GM12878 (cell line): ENCODE measurements around the gene TMC2. TPM values are rescaled to one million over a fixed set of nuclear protein-coding genes. Genes with fewer than 3 reads are reported as not detected.
A peak's percentile ranks its signal among the peaks of the same experiment; 100 is the strongest.

ENCODE experiments used
- CREM ChIP-seq: IDR thresholded peaks from 2 replicates; pipeline ENCODE4 v1.6.1; 2014; ENCODE audit warnings: antibody characterized with exemption, low read depth
- EGR1 ChIP-seq, 2 experiments: IDR thresholded peaks; 1 replicate in 1 of 2; 2 replicates in 1 of 2; pipeline ENCODE4 v1.6.1; 2011 to 2012; ENCODE audit warnings: low read depth in 2 of 2, low read length in 2 of 2, borderline replicate concordance in 1 of 2, mild to moderate bottlenecking in 1 of 2, moderate library complexity in 1 of 2
- IRF4 ChIP-seq: IDR thresholded peaks from 2 replicates; pipeline ENCODE4 v1.6.1; 2011; ENCODE audit warnings: low read depth, low read length
- PML ChIP-seq: IDR thresholded peaks from 2 replicates; pipeline ENCODE4 v1.6.1; 2012; ENCODE audit warnings: low read length, inconsistent platforms
- RCOR1 ChIP-seq: conservative IDR thresholded peaks from 2 replicates; pipeline ENCODE4 v1.6.1; 2012; ENCODE audit warnings: low read depth, low read length, improper control_type of control experiment
- STAT3 ChIP-seq: IDR thresholded peaks from 2 replicates; pipeline ENCODE4 v1.6.1; 2011; ENCODE audit warnings: low read depth, low read length, improper control_type of control experiment
- YY1 ChIP-seq: IDR thresholded peaks from 2 replicates; pipeline ENCODE4 v1.6.1; 2011; ENCODE audit warnings: low read depth, mild to moderate bottlenecking, low read length
- ZNF622 ChIP-seq: fragments of 450-650 bp; IDR thresholded peaks from 2 replicates; pipeline ENCODE4 v1.6.1; 2017; ENCODE audit warnings: mild to moderate bottlenecking, inconsistent platforms
- polyA plus RNA-seq, 11 experiments: library from polyadenylated mRNA; depleted of rRNA in 4 of 11; unstranded in 6 of 11; stranded (reverse) in 5 of 11; fragments of >200 nt; fragmentation: Nextera tagmentation in 4 of 11; fragmentation: Illumina TruSeq in 1 of 11; extraction: Ambion mirVana in 4 of 11; extraction: Trizol in 1 of 11; gene quantifications; 1 replicate in 1 of 11; 2 replicates in 10 of 11; pipeline versions ENCODE4 v1.2.1 to v1.2.3, GENCODE V29; 2011 to 2016; ENCODE audit warnings: inconsistent platforms in 2 of 11, missing spikeins in 2 of 11, low read depth in 1 of 11
- total RNA-seq, 4 experiments: library from RNA; depleted of rRNA in 3 of 4; stranded (reverse); fragments of >200 nt in 3 of 4; fragmentation: Illumina TruSeq in 1 of 4; extraction: Trizol in 1 of 4; gene quantifications; 2 replicates each; pipeline versions ENCODE4 v1.2.1 to v1.2.3, GENCODE V29; 2013 to 2021
- TF ChIP-seq, protein P1 (sequence below), 3 experiments: IDR thresholded peaks in 2 of 3; conservative IDR thresholded peaks in 1 of 3; 2 replicates each; pipeline ENCODE4 v1.5.1; 2011; ENCODE audit warnings: low read depth in 3 of 3, low read length in 3 of 3, mild to moderate bottlenecking in 3 of 3, control low read depth in 2 of 3, moderate library complexity in 2 of 3, inconsistent platforms in 1 of 3, mixed read lengths in 1 of 3; ENCODE audit not compliant: control insufficient read depth in 2 of 3, insufficient read depth in 1 of 3; ENCODE audit errors: extremely low read depth in 1 of 3
- TF ChIP-seq, protein P2 (sequence below): fragments of 450-650 bp; IDR thresholded peaks from 2 replicates; pipeline ENCODE4 v1.6.1; 2017; ENCODE audit warnings: low read depth, mild to moderate bottlenecking, moderate library complexity
- TF ChIP-seq, protein P3 (sequence below): IDR thresholded peaks from 2 replicates; pipeline ENCODE4 v1.6.1; 2011; ENCODE audit warnings: low read depth, low read length, improper control_type of control experiment, borderline replicate concordance
- TF ChIP-seq, protein P4 (sequence below): fragments of 450-650 bp; IDR thresholded peaks from 2 replicates; pipeline ENCODE4 v1.6.1; 2017; ENCODE audit warnings: mild to moderate bottlenecking, moderate library complexity
- TF ChIP-seq, protein P5 (sequence below): IDR thresholded peaks from 2 replicates; pipeline ENCODE4 v1.6.1; 2012; ENCODE audit warnings: low read depth, low read length, improper control_type of control experiment
- TF ChIP-seq, protein P6 (sequence below): fragments of 450-650 bp; IDR thresholded peaks from 2 replicates; pipeline ENCODE4 v1.6.1; 2017; ENCODE audit warnings: antibody characterized with exemption, mild to moderate bottlenecking, moderate library complexity

Gene TMC2
- total and polyA plus RNA-seq, 10 of the 15 experiments (the other 5 are each of a cell fraction or from before 2014, with no cell fraction given) = 0.08 TPM; not detected in 9

DNA sequence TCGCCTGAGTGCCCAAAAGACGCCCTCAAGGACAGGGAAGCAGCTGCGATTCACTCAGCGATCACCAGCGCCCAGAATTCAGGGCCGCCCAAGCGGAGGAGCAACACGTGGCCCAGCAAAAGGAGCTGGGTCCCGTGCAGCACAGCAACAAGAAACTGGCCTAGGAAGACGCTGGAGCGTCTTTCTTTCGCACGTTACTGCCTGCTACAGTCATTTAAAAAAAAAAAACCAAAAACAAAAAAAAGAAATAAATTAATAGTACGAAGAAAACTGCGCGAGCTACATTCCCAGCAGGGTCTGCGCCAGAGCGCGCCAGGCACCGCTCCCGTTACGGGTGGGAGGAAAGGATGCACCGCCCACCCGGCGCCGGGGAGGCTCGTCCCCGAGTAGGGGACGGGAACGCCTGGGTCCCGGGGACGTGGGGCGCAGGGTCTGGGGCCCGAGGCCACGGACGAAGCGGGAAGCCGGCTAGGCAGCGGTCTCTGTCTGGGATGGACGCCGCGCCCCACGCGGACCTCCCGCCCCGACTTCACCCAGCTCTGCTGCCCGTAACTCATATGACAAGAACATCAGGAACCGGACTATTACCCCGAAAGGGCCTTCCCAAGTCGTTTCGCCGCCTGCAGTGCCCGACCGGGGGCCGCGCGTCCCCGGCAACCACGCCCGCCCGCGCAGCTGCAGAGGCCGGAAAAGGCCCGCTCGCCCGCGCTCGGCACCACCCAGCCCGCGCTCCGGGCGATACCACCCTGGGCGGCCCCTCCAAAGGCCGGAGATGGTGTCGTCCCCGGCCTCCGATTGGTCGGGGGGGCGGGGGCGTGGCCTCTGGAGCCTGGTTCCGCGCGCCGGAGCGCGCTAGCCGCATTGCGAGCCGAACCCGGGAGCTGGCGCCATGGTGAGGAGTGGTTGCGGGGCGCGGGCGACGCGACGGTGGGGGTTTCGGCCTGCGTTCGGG is 115.7 kb downstream of the TMC2 start, which contains the start of gene NOP56 (continued):
- TF ChIP-seq, protein P1, sequence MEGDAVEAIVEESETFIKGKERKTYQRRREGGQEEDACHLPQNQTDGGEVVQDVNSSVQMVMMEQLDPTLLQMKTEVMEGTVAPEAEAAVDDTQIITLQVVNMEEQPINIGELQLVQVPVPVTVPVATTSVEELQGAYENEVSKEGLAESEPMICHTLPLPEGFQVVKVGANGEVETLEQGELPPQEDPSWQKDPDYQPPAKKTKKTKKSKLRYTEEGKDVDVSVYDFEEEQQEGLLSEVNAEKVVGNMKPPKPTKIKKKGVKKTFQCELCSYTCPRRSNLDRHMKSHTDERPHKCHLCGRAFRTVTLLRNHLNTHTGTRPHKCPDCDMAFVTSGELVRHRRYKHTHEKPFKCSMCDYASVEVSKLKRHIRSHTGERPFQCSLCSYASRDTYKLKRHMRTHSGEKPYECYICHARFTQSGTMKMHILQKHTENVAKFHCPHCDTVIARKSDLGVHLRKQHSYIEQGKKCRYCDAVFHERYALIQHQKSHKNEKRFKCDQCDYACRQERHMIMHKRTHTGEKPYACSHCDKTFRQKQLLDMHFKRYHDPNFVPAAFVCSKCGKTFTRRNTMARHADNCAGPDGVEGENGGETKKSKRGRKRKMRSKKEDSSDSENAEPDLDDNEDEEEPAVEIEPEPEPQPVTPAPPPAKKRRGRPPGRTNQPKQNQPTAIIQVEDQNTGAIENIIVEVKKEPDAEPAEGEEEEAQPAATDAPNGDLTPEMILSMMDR (IDR thresholded peaks at IDR 0.05 in 2 of 3, conservative IDR thresholded peaks at IDR 0.05 in 1 of 3; ENCODE audit: control insufficient read depth in 2 of 3, extremely low read depth in 1 of 3, insufficient read depth in 1 of 3, low read depth in 3 of 3, low read length in 3 of 3) = no peak
- TF ChIP-seq EGR1 (IDR thresholded peaks at IDR 0.05; ENCODE audit: borderline replicate concordance in 1 of 2, low read depth in 2 of 2, low read length in 2 of 2) (peak in 1 of 2 experiments; percentile 83; a peak in 2 of 3 replicates), YY1 (peak; percentile 56; the same call in 1 of the 2 replicates), PML (peak; percentile 99), ZNF622 (no peak), RCOR1 (peak; percentile 68; the same call in 1 of the 2 replicates), IRF4 (no peak), CREM (no peak), STAT3 (no peak)
- TF ChIP-seq, protein P2, sequence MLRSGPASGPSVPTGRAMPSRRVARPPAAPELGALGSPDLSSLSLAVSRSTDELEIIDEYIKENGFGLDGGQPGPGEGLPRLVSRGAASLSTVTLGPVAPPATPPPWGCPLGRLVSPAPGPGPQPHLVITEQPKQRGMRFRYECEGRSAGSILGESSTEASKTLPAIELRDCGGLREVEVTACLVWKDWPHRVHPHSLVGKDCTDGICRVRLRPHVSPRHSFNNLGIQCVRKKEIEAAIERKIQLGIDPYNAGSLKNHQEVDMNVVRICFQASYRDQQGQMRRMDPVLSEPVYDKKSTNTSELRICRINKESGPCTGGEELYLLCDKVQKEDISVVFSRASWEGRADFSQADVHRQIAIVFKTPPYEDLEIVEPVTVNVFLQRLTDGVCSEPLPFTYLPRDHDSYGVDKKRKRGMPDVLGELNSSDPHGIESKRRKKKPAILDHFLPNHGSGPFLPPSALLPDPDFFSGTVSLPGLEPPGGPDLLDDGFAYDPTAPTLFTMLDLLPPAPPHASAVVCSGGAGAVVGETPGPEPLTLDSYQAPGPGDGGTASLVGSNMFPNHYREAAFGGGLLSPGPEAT = no peak; the same call in 1 of the 2 replicates
- TF ChIP-seq, protein P3, sequence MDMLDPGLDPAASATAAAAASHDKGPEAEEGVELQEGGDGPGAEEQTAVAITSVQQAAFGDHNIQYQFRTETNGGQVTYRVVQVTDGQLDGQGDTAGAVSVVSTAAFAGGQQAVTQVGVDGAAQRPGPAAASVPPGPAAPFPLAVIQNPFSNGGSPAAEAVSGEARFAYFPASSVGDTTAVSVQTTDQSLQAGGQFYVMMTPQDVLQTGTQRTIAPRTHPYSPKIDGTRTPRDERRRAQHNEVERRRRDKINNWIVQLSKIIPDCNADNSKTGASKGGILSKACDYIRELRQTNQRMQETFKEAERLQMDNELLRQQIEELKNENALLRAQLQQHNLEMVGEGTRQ = no peak; the same call in 1 of the 2 replicates
- TF ChIP-seq, protein P4, sequence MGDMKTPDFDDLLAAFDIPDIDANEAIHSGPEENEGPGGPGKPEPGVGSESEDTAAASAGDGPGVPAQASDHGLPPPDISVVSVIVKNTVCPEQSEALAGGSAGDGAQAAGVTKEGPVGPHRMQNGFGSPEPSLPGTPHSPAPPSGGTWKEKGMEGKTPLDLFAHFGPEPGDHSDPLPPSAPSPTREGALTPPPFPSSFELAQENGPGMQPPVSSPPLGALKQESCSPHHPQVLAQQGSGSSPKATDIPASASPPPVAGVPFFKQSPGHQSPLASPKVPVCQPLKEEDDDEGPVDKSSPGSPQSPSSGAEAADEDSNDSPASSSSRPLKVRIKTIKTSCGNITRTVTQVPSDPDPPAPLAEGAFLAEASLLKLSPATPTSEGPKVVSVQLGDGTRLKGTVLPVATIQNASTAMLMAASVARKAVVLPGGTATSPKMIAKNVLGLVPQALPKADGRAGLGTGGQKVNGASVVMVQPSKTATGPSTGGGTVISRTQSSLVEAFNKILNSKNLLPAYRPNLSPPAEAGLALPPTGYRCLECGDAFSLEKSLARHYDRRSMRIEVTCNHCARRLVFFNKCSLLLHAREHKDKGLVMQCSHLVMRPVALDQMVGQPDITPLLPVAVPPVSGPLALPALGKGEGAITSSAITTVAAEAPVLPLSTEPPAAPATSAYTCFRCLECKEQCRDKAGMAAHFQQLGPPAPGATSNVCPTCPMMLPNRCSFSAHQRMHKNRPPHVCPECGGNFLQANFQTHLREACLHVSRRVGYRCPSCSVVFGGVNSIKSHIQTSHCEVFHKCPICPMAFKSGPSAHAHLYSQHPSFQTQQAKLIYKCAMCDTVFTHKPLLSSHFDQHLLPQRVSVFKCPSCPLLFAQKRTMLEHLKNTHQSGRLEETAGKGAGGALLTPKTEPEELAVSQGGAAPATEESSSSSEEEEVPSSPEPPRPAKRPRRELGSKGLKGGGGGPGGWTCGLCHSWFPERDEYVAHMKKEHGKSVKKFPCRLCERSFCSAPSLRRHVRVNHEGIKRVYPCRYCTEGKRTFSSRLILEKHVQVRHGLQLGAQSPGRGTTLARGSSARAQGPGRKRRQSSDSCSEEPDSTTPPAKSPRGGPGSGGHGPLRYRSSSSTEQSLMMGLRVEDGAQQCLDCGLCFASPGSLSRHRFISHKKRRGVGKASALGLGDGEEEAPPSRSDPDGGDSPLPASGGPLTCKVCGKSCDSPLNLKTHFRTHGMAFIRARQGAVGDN = peak; percentile 5; the same call in 1 of the 2 replicates
- TF ChIP-seq, protein P5, sequence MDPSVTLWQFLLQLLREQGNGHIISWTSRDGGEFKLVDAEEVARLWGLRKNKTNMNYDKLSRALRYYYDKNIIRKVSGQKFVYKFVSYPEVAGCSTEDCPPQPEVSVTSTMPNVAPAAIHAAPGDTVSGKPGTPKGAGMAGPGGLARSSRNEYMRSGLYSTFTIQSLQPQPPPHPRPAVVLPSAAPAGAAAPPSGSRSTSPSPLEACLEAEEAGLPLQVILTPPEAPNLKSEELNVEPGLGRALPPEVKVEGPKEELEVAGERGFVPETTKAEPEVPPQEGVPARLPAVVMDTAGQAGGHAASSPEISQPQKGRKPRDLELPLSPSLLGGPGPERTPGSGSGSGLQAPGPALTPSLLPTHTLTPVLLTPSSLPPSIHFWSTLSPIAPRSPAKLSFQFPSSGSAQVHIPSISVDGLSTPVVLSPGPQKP = peak; percentile 50; the same call in 1 of the 2 replicates
- TF ChIP-seq, protein P6, sequence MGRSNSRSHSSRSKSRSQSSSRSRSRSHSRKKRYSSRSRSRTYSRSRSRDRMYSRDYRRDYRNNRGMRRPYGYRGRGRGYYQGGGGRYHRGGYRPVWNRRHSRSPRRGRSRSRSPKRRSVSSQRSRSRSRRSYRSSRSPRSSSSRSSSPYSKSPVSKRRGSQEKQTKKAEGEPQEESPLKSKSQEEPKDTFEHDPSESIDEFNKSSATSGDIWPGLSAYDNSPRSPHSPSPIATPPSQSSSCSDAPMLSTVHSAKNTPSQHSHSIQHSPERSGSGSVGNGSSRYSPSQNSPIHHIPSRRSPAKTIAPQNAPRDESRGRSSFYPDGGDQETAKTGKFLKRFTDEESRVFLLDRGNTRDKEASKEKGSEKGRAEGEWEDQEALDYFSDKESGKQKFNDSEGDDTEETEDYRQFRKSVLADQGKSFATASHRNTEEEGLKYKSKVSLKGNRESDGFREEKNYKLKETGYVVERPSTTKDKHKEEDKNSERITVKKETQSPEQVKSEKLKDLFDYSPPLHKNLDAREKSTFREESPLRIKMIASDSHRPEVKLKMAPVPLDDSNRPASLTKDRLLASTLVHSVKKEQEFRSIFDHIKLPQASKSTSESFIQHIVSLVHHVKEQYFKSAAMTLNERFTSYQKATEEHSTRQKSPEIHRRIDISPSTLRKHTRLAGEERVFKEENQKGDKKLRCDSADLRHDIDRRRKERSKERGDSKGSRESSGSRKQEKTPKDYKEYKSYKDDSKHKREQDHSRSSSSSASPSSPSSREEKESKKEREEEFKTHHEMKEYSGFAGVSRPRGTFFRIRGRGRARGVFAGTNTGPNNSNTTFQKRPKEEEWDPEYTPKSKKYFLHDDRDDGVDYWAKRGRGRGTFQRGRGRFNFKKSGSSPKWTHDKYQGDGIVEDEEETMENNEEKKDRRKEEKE = peak; percentile 91
